GM12864 (cell line): Measurements from ENCODE around the gene SBF1.
A peak's percentile ranks its signal among the peaks of the same experiment; 100 is the strongest.

Experiments used
- DNase-seq: peaks from one replicate; pipeline ENCODE4 v3.0.0-alpha.2; 2011; ENCODE audit warnings: low read depth
- H3K4me3 ChIP-seq: 2 replicates; pipeline ENCODE4 v1.5.1; 2011; ENCODE audit warnings: mild to moderate bottlenecking, low read depth, low read length, control low read depth
- CTCF ChIP-seq: IDR thresholded peaks from 2 replicates; pipeline ENCODE4 v1.5.1; 2011; ENCODE audit warnings: low read depth, mild to moderate bottlenecking, moderate library complexity, low read length, control low read depth, inconsistent platforms; ENCODE audit errors: missing control alignments

SBF1 gene

GRCh38 chr22:50505276-50505775 is 30.5 kb upstream of the SBF1 start:
- no peak overlapping the region for H3K4me3 ChIP-seq
- DNase-seq: no peak
- TF ChIP-seq CTCF: no peak

- no peak for TF ChIP-seq CTCF
- no peak for DNase-seq
- no peak overlapping the region for H3K4me3 ChIP-seq
These were observed 29.8 kb upstream of the SBF1 start for GRCh38 chr22:50504369-50505211.

- peak; percentile 13 for TF ChIP-seq CTCF
- no peak overlapping the region for H3K4me3 ChIP-seq
- no peak for DNase-seq
These were observed 28.8 kb upstream of the SBF1 start for GRCh38 chr22:50503475-50504145.

- no peak for DNase-seq
- H3K4me3 ChIP-seq: no peak overlapping the region
- TF ChIP-seq CTCF: no peak
These were observed 28.0 kb upstream of the SBF1 start for GRCh38 chr22:50502628-50503474.

GRCh38 chr22:50502096-50502495 is 27.3 kb upstream of the SBF1 start:
- H3K4me3 ChIP-seq: no peak overlapping the region
- no peak for DNase-seq
- no peak for TF ChIP-seq CTCF

- no peak for DNase-seq
- no peak for TF ChIP-seq CTCF
- no peak overlapping the region for H3K4me3 ChIP-seq
These were observed 25.6 kb upstream of the SBF1 start for GRCh38 chr22:50500452-50500851.
